Hepatocyte (in vitro differentiated cells): Measurements from ENCODE around the gene ITPRID2.

Experiments
- CTCF ChIP-seq: fragments of 200-600 bp; sonication (generic); IDR thresholded peaks from 2 replicates; pipeline ENCODE4 v1.5.1; 2016; ENCODE audit warnings: antibody characterized with exemption, mild to moderate bottlenecking; ENCODE audit not compliant: poor library complexity
- EZH2 ChIP-seq: fragments of 200-600 bp; sonication (generic); IDR thresholded peaks from 2 replicates; pipeline ENCODE4 v1.6.1; 2016; ENCODE audit warnings: antibody characterized with exemption, mild to moderate bottlenecking, borderline replicate concordance
- EZH2phosphoT487 ChIP-seq: fragments of 200-600 bp; sonication (generic); IDR thresholded peaks from one replicate; pipeline ENCODE4 v1.6.1; 2018; ENCODE audit warnings: antibody characterized with exemption, mild to moderate bottlenecking, low read depth, moderate library complexity; ENCODE audit not compliant: unreplicated experiment, severe bottlenecking

- TF ChIP-seq CTCF = no peak
- TF ChIP-seq EZH2 = no peak
- TF ChIP-seq EZH2phosphoT487 = no peak
Observed at GRCh38 chr2:181850936-181851560, 40.5 kb upstream of the ITPRID2 start.
